ENCODE data around the gene GSTM5.
"Not testable (repeated sequence)": the region's sequence is repeated elsewhere in the genome, so short reads cannot be mapped to it uniquely, and the experiment has no call there.

Gene GSTM5

GRCh38 chr1:109677459-109677858 is 34.6 kb upstream of the GSTM5 start:
- TF ChIP-seq CTCF (IDR thresholded peaks at IDR 0.05; ENCODE audit: low read depth, low read length, missing control alignments) = no peak
- DNase-seq (ENCODE audit: low read depth) = no peak
- no peak overlapping the region for H3K4me3 ChIP-seq (ENCODE audit: low read depth, low read length)

GRCh38 chr1:109678637-109679036 is 33.4 kb upstream of the GSTM5 start:
- not testable (repeated sequence) for H3K4me3 ChIP-seq (ENCODE audit: low read depth, low read length); DNase-seq (ENCODE audit: low read depth)

DNA sequence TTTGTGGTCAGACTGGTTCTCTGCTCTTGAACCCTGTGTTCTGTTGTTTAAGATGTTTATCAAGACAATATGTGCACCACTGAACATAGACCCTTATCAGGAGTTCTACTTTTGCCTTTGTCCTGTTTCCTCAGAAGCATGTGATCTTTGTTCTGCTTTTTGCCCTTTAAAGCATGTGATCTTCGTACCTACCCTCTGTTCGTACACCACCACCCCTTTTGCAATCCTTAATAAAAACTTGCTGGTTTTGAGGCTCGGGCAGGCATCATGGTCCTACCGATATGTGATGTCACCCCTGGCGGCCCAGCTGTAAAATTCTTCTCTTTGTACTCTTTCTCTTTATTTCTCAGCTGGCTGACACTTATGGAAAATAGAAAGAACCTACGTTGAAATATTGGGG is 27.3 kb upstream of the GSTM5 start:
- not testable (repeated sequence) for H3K4me3 ChIP-seq (ENCODE audit: low read depth, low read length); DNase-seq (ENCODE audit: low read depth)

- not testable (repeated sequence) for H3K4me3 ChIP-seq (ENCODE audit: low read depth, low read length); DNase-seq (ENCODE audit: low read depth)
Measured at GRCh38 chr1:109685399-109685798, 26.7 kb upstream of the GSTM5 start.

DNA sequence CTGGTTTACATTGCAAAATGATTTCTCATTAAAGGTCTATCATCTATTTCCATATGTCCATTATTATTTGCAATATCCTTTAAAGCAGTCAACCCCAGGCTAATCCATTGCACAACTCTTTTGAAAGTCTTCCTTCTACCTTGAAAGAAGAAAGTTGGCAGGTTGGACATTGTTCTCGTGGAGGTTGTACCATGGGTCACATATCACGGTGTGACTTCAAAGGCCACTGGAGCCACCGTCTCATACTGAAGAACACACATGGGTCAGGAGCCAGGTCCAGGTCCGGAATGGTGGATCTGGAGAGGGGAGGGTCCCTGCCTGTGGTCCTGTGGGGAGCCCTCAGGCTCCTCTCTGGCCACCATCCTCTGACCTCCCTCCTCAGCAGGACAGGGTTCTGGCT is 26.2 kb upstream of the GSTM5 start:
- not testable (repeated sequence) for DNase-seq (ENCODE audit: low read depth); H3K4me3 ChIP-seq (ENCODE audit: low read depth, low read length)

- DNase-seq (ENCODE audit: low read depth); H3K4me3 ChIP-seq (ENCODE audit: low read depth, low read length): not testable (repeated sequence)
Measured at GRCh38 chr1:109687109-109687508, 24.9 kb upstream of the GSTM5 start.

GRCh38 chr1:109687641-109688499 is 24.2 kb upstream of the GSTM5 start, which contains the start of gene GSTM1:
GSTM1 (plus strand) TSS chr1:109687817; CDS start chr1:109687874, 57 bp downstream.
- no peak within 1 kb of the TSS for H3K4me3 ChIP-seq (ENCODE audit: low read depth, low read length)
- DNase-seq (ENCODE audit: low read depth) = no peak
- no peak for TF ChIP-seq CTCF (IDR thresholded peaks at IDR 0.05; ENCODE audit: low read depth, low read length, missing control alignments)

GRCh38 chr1:109689844-109690405 is 22.1 kb upstream of the GSTM5 start:
- TF ChIP-seq CTCF (IDR thresholded peaks at IDR 0.05; ENCODE audit: low read depth, low read length, missing control alignments) = no peak
- no peak for DNase-seq (ENCODE audit: low read depth)
- no peak overlapping the region for H3K4me3 ChIP-seq (ENCODE audit: low read depth, low read length)

GRCh38 chr1:109691759-109692158 is 20.3 kb upstream of the GSTM5 start:
- no peak overlapping the region for H3K4me3 ChIP-seq (ENCODE audit: low read depth, low read length)
- no peak for TF ChIP-seq CTCF (IDR thresholded peaks at IDR 0.05; ENCODE audit: low read depth, low read length, missing control alignments)
- DNase-seq (ENCODE audit: low read depth) = no peak

GRCh38 chr1:109694400-109694799 is 17.7 kb upstream of the GSTM5 start:
- not testable (repeated sequence) for H3K4me3 ChIP-seq (ENCODE audit: low read depth, low read length); DNase-seq (ENCODE audit: low read depth)

GRCh38 chr1:109695138-109695537 is 16.9 kb upstream of the GSTM5 start:
- not testable (repeated sequence) for DNase-seq (ENCODE audit: low read depth); H3K4me3 ChIP-seq (ENCODE audit: low read depth, low read length)

Measured in GM12864 (cell line).